HG03354 (cell line): Measurements from ENCODE around the gene PLBD2.

ENCODE experiments used
- ATAC-seq: cut with Tn5 transposase; IDR thresholded peaks from one replicate; pipeline ENCODE4 v1.9.1; 2021; ENCODE audit warnings: mild to moderate bottlenecking; ENCODE audit not compliant: unreplicated experiment, poor library complexity, severe bottlenecking

Gene PLBD2

DNA sequence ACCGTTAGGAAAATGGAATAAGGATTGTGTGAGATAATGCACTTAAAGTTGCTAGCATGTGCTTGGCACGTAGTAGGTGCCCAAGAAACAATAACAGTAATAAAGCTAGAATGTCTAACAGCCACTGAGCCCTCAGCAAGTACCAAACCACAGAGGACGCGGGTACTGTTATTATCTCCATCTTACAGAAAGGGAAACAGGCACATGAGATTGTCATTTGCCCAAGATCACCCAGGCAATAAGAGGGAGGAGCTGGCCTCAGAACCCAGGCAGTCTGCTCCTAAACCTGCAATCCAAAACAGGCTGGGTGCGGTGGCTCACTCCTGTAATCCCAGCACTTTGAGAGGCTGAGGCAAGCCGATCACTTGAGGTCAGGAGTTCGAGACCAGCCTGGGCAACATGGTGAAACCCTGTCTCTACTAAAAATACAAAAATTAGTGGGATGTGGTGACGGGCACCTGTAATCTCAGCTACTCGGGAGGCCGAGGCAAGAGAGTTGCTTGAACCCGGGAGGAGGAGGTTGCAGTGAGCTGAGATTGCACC, 50.4 kb downstream of the PLBD2 start:
- no peak for ATAC-seq

- no peak for ATAC-seq
Observed at GRCh38 chr12:113409462-113410124, 51.2 kb downstream of the PLBD2 start.

DNA sequence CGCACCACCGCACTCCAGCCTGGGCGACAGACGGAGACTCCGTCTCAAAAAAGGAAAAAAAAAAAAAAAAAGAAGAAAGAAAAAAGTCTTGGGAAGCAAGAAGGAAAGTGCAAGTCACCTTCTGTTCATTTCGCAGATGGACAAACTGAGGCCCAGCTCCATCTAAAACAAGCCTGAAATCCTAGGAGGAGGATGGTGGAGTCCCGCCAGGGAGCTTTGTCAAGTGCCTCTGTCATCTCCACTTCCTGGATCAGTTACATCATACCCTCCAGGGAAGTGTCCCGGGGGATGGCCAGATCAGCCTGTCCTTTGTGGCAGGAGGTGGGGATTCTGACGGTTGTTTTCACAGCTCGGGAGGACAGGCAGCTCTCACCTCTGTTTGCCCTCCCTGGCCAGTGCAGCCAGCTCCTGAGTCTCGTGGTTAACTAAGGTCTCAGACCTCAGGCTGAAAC, 55.1 kb downstream of the PLBD2 start:
- no peak for ATAC-seq

GRCh38 chr12:113414519-113415038, 56.2 kb downstream of the PLBD2 start:
- no peak for ATAC-seq

GRCh38 chr12:113416091-113416754, 57.8 kb downstream of the PLBD2 start:
- ATAC-seq = no peak

- no peak for ATAC-seq
Observed at GRCh38 chr12:113418213-113418879, 60.0 kb downstream of the PLBD2 start.

GRCh38 chr12:113420996-113421595, 62.7 kb downstream of the PLBD2 start:
- no peak for ATAC-seq

- ATAC-seq = peak; percentile 88
Observed at GRCh38 chr12:113422030-113422885, 63.9 kb downstream of the PLBD2 start, which contains the start of gene SDSL. Gene SDSL (plus strand): TSS chr12:113422380. CDS start chr12:113427983, 5,603 bp downstream.

DNA sequence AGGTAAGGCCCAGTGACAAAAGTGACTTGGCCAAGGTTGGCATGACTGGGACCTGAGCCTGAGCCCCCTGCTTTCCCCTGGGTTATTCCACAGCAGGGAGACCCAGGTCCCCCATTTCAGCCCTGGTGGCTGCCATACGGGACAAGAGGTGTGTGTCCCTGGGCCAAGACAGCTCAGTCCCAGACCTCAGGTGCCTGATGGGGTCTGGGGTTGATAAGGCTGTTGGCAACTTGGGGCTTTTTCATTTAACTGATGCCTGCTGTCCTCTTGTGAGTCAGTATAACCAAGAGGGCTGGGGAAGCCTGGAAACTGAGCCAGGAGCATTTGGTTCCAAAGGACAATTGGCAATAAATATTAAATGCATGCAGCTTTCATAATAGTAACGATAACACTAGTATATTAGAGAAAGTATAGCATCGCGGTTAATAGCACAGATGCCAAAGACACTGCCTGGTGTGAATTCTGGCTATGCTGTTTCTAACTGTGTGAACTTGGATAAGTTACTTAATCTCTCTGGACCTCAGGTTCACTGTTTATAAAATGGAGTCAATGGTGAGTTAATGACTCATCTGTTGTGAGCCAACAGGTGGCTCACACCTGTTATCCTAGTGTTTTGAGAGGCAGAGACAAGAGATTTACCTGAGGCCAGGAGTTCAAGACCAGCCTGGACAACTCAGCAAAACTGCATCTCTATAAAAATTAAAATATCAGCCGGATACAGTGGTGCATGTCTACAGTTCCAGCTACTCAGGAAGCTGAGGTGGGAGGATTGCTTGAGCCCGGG, 64.7 kb downstream of the PLBD2 start:
- no peak for ATAC-seq

DNA sequence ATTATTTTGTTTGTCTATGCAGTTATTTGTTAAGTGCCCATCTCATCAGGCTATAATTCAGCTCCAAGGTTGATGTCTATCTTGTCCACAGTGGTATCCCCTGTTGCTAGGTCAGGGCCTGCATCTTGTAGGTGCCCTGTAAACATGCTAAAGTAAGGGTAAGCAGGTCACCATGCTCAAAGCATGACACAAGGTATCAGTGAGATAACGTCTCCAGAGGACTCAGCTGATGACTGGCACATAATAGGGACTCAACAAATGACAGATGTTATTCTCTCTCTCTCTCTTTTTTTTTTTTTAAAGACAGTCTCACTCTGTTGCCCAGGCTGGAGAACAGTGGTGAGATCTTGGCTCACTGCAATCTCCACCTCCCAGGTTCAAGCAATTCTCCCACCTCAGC, 66.1 kb downstream of the PLBD2 start:
- no peak for ATAC-seq

GRCh38 chr12:113424915-113425823, 66.8 kb downstream of the PLBD2 start:
- ATAC-seq = no peak

GRCh38 chr12:113425960-113426453, 67.6 kb downstream of the PLBD2 start:
- ATAC-seq = no peak

GRCh38 chr12:113427882-113428281, 69.5 kb downstream of the PLBD2 start:
- no peak for ATAC-seq

GRCh38 chr12:113428482-113428881, 70.1 kb downstream of the PLBD2 start:
- ATAC-seq = no peak

- ATAC-seq = no peak
Observed at GRCh38 chr12:113432986-113433385, 74.6 kb downstream of the PLBD2 start.

GRCh38 chr12:113435367-113435766, 77.0 kb downstream of the PLBD2 start:
- ATAC-seq = no peak

GRCh38 chr12:113436586-113436985, 78.2 kb downstream of the PLBD2 start:
- ATAC-seq = no peak
